ENCODE measurements around the gene KRTAP9-1. TPM values are rescaled to one million over a fixed set of nuclear protein-coding genes. Genes with fewer than 3 reads are reported as not detected.
"Not testable (repeated sequence)": the region's sequence is repeated elsewhere in the genome, so short reads cannot be mapped to it uniquely, and the experiment has no call there.

Gene KRTAP9-1
- total and polyA plus RNA-seq, 4 donors: not detected

- Histone ChIP-seq H3K9me3 (ENCODE audit: control insufficient read depth, low read length) (no peaks in the 10 kb centered on the region), H3K36me3 (ENCODE audit: control insufficient read depth in 1 of 2, insufficient read depth in 2 of 2, low read length in 1 of 2) (no peaks in the 10 kb centered on the region), H3K4me1 (ENCODE audit: control insufficient read depth in 1 of 2, insufficient read depth in 2 of 2, low read length in 2 of 2) (no peaks in the 10 kb centered on the region), H3K4me3 (ENCODE audit: low read length in 2 of 2) (no peak overlapping the region), H3K27ac (ENCODE audit: low read depth in 1 of 2, low read length in 2 of 2) (no peak overlapping the region), H3K27me3 (ENCODE audit: control insufficient read depth in 1 of 2, insufficient read depth in 2 of 2, low read length in 1 of 2) (no peaks in the 10 kb centered on the region)
- WGBS, 2 donors: 79 to 82% methylated on average over 6 of the region's 6 CpGs
- no peak for ATAC-seq (ENCODE audit: low FRiP score)
- intact Hi-C loops (cut with DNase I): no loop called here
- DNase-seq: no peak
These were observed 42.0 kb downstream of the KRTAP9-1 start for GRCh38 chr17:41231731-41232130.

- WGBS, 2 donors: 76 to 79% methylated on average over 1 of the region's 1 CpG
- DNase-seq; H3K27me3 ChIP-seq (ENCODE audit: control insufficient read depth in 1 of 2, insufficient read depth in 2 of 2, low read length in 1 of 2); H3K4me3 ChIP-seq (ENCODE audit: low read length in 2 of 2); H3K36me3 ChIP-seq (ENCODE audit: control insufficient read depth in 1 of 2, insufficient read depth in 2 of 2, low read length in 1 of 2); H3K27ac ChIP-seq (ENCODE audit: low read depth in 1 of 2, low read length in 2 of 2); ATAC-seq (ENCODE audit: low FRiP score); H3K9me3 ChIP-seq (ENCODE audit: control insufficient read depth, low read length); intact Hi-C loops (cut with DNase I); H3K4me1 ChIP-seq (ENCODE audit: control insufficient read depth in 1 of 2, insufficient read depth in 2 of 2, low read length in 2 of 2): not testable (repeated sequence)
These were observed 42.9 kb downstream of the KRTAP9-1 start, which contains the start of gene KRTAP9-3 for GRCh38 chr17:41232399-41233105. TSS of gene KRTAP9-3 (plus strand) at chr17:41232449. CDS start at chr17:41232502, 53 bp downstream.

GRCh38 chr17:41237116-41237515 lies 47.4 kb downstream of the KRTAP9-1 start:
- H3K4me3 ChIP-seq (ENCODE audit: low read length in 2 of 2); H3K27me3 ChIP-seq (ENCODE audit: control insufficient read depth in 1 of 2, insufficient read depth in 2 of 2, low read length in 1 of 2); H3K27ac ChIP-seq (ENCODE audit: low read depth in 1 of 2, low read length in 2 of 2); H3K9me3 ChIP-seq (ENCODE audit: control insufficient read depth, low read length); ATAC-seq (ENCODE audit: low FRiP score); H3K36me3 ChIP-seq (ENCODE audit: control insufficient read depth in 1 of 2, insufficient read depth in 2 of 2, low read length in 1 of 2); H3K4me1 ChIP-seq (ENCODE audit: control insufficient read depth in 1 of 2, insufficient read depth in 2 of 2, low read length in 2 of 2); intact Hi-C loops (cut with DNase I); DNase-seq: not testable (repeated sequence)
- WGBS, 2 donors: 47 to 53% methylated on average over 4 of the region's 4 CpGs

GRCh38 chr17:41237949-41238437 lies 48.3 kb downstream of the KRTAP9-1 start, which contains the start of gene KRTAP9-8:
TSS of gene KRTAP9-8 (plus strand) at chr17:41237999. CDS start at chr17:41238052, 53 bp downstream.
- H3K27ac ChIP-seq (ENCODE audit: low read depth in 1 of 2, low read length in 2 of 2); H3K36me3 ChIP-seq (ENCODE audit: control insufficient read depth in 1 of 2, insufficient read depth in 2 of 2, low read length in 1 of 2); ATAC-seq (ENCODE audit: low FRiP score); H3K9me3 ChIP-seq (ENCODE audit: control insufficient read depth, low read length); DNase-seq; H3K4me3 ChIP-seq (ENCODE audit: low read length in 2 of 2); intact Hi-C loops (cut with DNase I); H3K4me1 ChIP-seq (ENCODE audit: control insufficient read depth in 1 of 2, insufficient read depth in 2 of 2, low read length in 2 of 2); H3K27me3 ChIP-seq (ENCODE audit: control insufficient read depth in 1 of 2, insufficient read depth in 2 of 2, low read length in 1 of 2): not testable (repeated sequence)
- WGBS, 2 donors: 29 to 33% methylated on average over 3 of the region's 3 CpGs

Other genes with a start within 250 kb of the KRTAP9-1 start
Only the 30 nearest of the 40 such genes appear.
- not detected for gene KRTAP1-4, start 159.7 kb upstream of the KRTAP9-1 start, total RNA-seq
- not detected for gene KRTAP1-4, start 159.7 kb upstream of the KRTAP9-1 start, polyA plus RNA-seq
- gene KRTAP1-3, start 155.0 kb upstream of the KRTAP9-1 start, total RNA-seq: not detected
- not detected for gene KRTAP1-3, start 155.0 kb upstream of the KRTAP9-1 start, polyA plus RNA-seq
- not detected for gene KRTAP1-1, start 148.4 kb upstream of the KRTAP9-1 start, total RNA-seq
- gene KRTAP1-1, start 148.4 kb upstream of the KRTAP9-1 start, polyA plus RNA-seq: not detected
- not detected for gene KRTAP2-1, start 142.6 kb upstream of the KRTAP9-1 start, total RNA-seq
- gene KRTAP2-1, start 142.6 kb upstream of the KRTAP9-1 start, polyA plus RNA-seq: not detected
- not detected for gene KRTAP2-2, start 134.7 kb upstream of the KRTAP9-1 start, total RNA-seq
- not detected for gene KRTAP2-2, start 134.7 kb upstream of the KRTAP9-1 start, polyA plus RNA-seq
- gene KRTAP2-3, start 129.8 kb upstream of the KRTAP9-1 start, total RNA-seq: not detected
- not detected for gene KRTAP2-3, start 129.8 kb upstream of the KRTAP9-1 start, polyA plus RNA-seq
- gene KRTAP2-4, start 124.0 kb upstream of the KRTAP9-1 start, total RNA-seq: not detected
- gene KRTAP2-4, start 124.0 kb upstream of the KRTAP9-1 start, polyA plus RNA-seq: not detected
- not detected for gene KRTAP4-7, start 105.7 kb upstream of the KRTAP9-1 start, total RNA-seq
- gene KRTAP4-7, start 105.7 kb upstream of the KRTAP9-1 start, polyA plus RNA-seq: not detected
- not detected for gene KRTAP4-8, start 91.7 kb upstream of the KRTAP9-1 start, total RNA-seq
- gene KRTAP4-8, start 91.7 kb upstream of the KRTAP9-1 start, polyA plus RNA-seq: not detected
- not detected for gene KRTAP4-16, start 87.7 kb upstream of the KRTAP9-1 start, total RNA-seq
- gene KRTAP4-16, start 87.7 kb upstream of the KRTAP9-1 start, polyA plus RNA-seq: not detected
- not detected for gene KRTAP4-9, start 84.5 kb upstream of the KRTAP9-1 start, total RNA-seq
- under 1 TPM in 1 of 2 donors, not detected in 1; 0.13 TPM for gene KRTAP4-9, start 84.5 kb upstream of the KRTAP9-1 start, polyA plus RNA-seq
- gene KRTAP4-11, start 71.5 kb upstream of the KRTAP9-1 start, total RNA-seq: not detected
- not detected for gene KRTAP4-11, start 71.5 kb upstream of the KRTAP9-1 start, polyA plus RNA-seq
- gene KRTAP4-12, start 65.7 kb upstream of the KRTAP9-1 start, total RNA-seq: not detected
- not detected for gene KRTAP4-12, start 65.7 kb upstream of the KRTAP9-1 start, polyA plus RNA-seq
- gene KRTAP4-6, start 49.3 kb upstream of the KRTAP9-1 start, total RNA-seq: not detected
- gene KRTAP4-6, start 49.3 kb upstream of the KRTAP9-1 start, polyA plus RNA-seq: not detected
- not detected for gene KRTAP4-5, start 40.1 kb upstream of the KRTAP9-1 start, total RNA-seq
- gene KRTAP4-5, start 40.1 kb upstream of the KRTAP9-1 start, polyA plus RNA-seq: not detected
- not detected for gene KRTAP4-4, start 29.1 kb upstream of the KRTAP9-1 start, total RNA-seq
- gene KRTAP4-4, start 29.1 kb upstream of the KRTAP9-1 start, polyA plus RNA-seq: not detected
- not detected for gene KRTAP4-3, start 21.7 kb upstream of the KRTAP9-1 start, total RNA-seq
- gene KRTAP4-3, start 21.7 kb upstream of the KRTAP9-1 start, polyA plus RNA-seq: not detected
- not detected for gene KRTAP4-2, start 11.7 kb upstream of the KRTAP9-1 start, total RNA-seq
- gene KRTAP4-2, start 11.7 kb upstream of the KRTAP9-1 start, polyA plus RNA-seq: not detected
- gene KRTAP4-1, start 5.0 kb upstream of the KRTAP9-1 start, total RNA-seq: not detected
- not detected for gene KRTAP4-1, start 5.0 kb upstream of the KRTAP9-1 start, polyA plus RNA-seq
- not detected for gene KRTAP9-2, start 36.8 kb downstream of the KRTAP9-1 start, total RNA-seq
- gene KRTAP9-2, start 36.8 kb downstream of the KRTAP9-1 start, polyA plus RNA-seq: not detected
- not detected for gene KRTAP9-3, start 42.6 kb downstream of the KRTAP9-1 start, total RNA-seq
- gene KRTAP9-3, start 42.6 kb downstream of the KRTAP9-1 start, polyA plus RNA-seq: not detected
- not detected for gene KRTAP9-8, start 48.1 kb downstream of the KRTAP9-1 start, total RNA-seq
- gene KRTAP9-8, start 48.1 kb downstream of the KRTAP9-1 start, polyA plus RNA-seq: not detected
- not detected for gene KRTAP9-4, start 59.8 kb downstream of the KRTAP9-1 start, total RNA-seq
- gene KRTAP9-4, start 59.8 kb downstream of the KRTAP9-1 start, polyA plus RNA-seq: under 1 TPM in 1 of 2 donors, not detected in 1; 0.75 TPM
- gene KRTAP9-9, start 65.5 kb downstream of the KRTAP9-1 start, total RNA-seq: not detected
- not detected for gene KRTAP9-9, start 65.5 kb downstream of the KRTAP9-1 start, polyA plus RNA-seq
- gene KRTAP9-6, start 75.5 kb downstream of the KRTAP9-1 start, total RNA-seq: not detected
- not detected for gene KRTAP9-6, start 75.5 kb downstream of the KRTAP9-1 start, polyA plus RNA-seq
- not detected for gene KRTAP9-7, start 85.8 kb downstream of the KRTAP9-1 start, total RNA-seq
- gene KRTAP9-7, start 85.8 kb downstream of the KRTAP9-1 start, polyA plus RNA-seq: not detected
- gene KRTAP29-1, start 113.0 kb downstream of the KRTAP9-1 start, total RNA-seq: not detected
- not detected for gene KRTAP29-1, start 113.0 kb downstream of the KRTAP9-1 start, polyA plus RNA-seq
- gene KRTAP16-1, start 119.4 kb downstream of the KRTAP9-1 start, total RNA-seq: not detected
- not detected for gene KRTAP16-1, start 119.4 kb downstream of the KRTAP9-1 start, polyA plus RNA-seq
- gene KRTAP17-1, start 125.8 kb downstream of the KRTAP9-1 start, total RNA-seq: not detected
- not detected for gene KRTAP17-1, start 125.8 kb downstream of the KRTAP9-1 start, polyA plus RNA-seq
- gene KRT33A, start 160.9 kb downstream of the KRTAP9-1 start, total RNA-seq: not detected
- gene KRT33A, start 160.9 kb downstream of the KRTAP9-1 start, polyA plus RNA-seq: not detected